HEK293 (cell line): ENCODE results near the gene WWOX.

Experiments
- CTCF ChIA-PET: fragments of 350-600 bp; formaldehyde crosslinking; extraction: SDS; loops from one replicate; lab custom pipeline; 2021; ENCODE audit warnings: antibody characterized with exemption; lab: Yijun Ruan, JAX
- POLR2A ChIA-PET: fragments of 300-600 bp; formaldehyde crosslinking; extraction: SDS; loops from one replicate; lab custom pipeline; 2020; ENCODE audit warnings: antibody characterized with exemption, inconsistent platforms; lab: Yijun Ruan, JAX
- H3K27ac ChIP-seq: fragments of 200-500 bp; sonication (Bioruptor generic); 2 replicates; pipeline ENCODE4 v1.5.1; 2014; ENCODE audit warnings: low read depth, low read length, control low read depth, inconsistent platforms; ENCODE audit errors: extremely low read depth
- H3K36me3 ChIP-seq, 2 experiments: fragments of 200-500 bp in 1 of 2; sonication (Bioruptor generic) in 1 of 2; 1 replicate in 1 of 2; 2 replicates in 1 of 2; pipeline ENCODE4 v1.5.1; 2014 to 2017; ENCODE audit warnings: inconsistent platforms in 2 of 2, low read length in 2 of 2; ENCODE audit not compliant: control insufficient read depth in 2 of 2, insufficient read depth in 1 of 2
- H3K4me1 ChIP-seq: fragments of 200-500 bp; sonication (Bioruptor generic); 2 replicates; pipeline ENCODE4 v1.5.1; 2014; ENCODE audit warnings: mild to moderate bottlenecking, low read length, inconsistent platforms; ENCODE audit not compliant: control insufficient read depth, insufficient read depth
- H3K4me3 ChIP-seq: 2 replicates; pipeline ENCODE4 v1.5.1; 2011; ENCODE audit warnings: low read depth, mild to moderate bottlenecking, control low read depth, low read length, moderate library complexity
- H3K9me3 ChIP-seq: fragments of 200-500 bp; sonication (Bioruptor generic); 2 replicates; pipeline ENCODE4 v1.5.1; 2014; ENCODE audit warnings: low read depth, low read length, inconsistent platforms; ENCODE audit not compliant: control insufficient read depth, insufficient read depth
- AEBP2 ChIP-seq: fragments of 450-650 bp; formaldehyde crosslinking; IDR thresholded peaks from 2 replicates; pipeline ENCODE4 v1.5.1; 2016; ENCODE audit warnings: missing biosample characterization, missing genetic modification characterization, borderline replicate concordance
- BCL11A ChIP-seq: fragments of 450-650 bp; formaldehyde crosslinking; IDR thresholded peaks from 2 replicates; pipeline ENCODE4 v1.5.1; 2016; ENCODE audit warnings: low read depth, missing biosample characterization, missing genetic modification characterization
- GLI4 ChIP-seq: fragments of 450-650 bp; formaldehyde crosslinking; IDR thresholded peaks from 2 replicates; pipeline ENCODE4 v1.5.1; 2016; ENCODE audit warnings: missing biosample characterization, missing genetic modification characterization
- GLIS1 ChIP-seq: fragments of 450-650 bp; formaldehyde crosslinking; IDR thresholded peaks from 2 replicates; pipeline ENCODE4 v1.5.1; 2016; ENCODE audit warnings: missing biosample characterization, missing genetic modification characterization
- OSR2 ChIP-seq: fragments of 450-650 bp; formaldehyde crosslinking; IDR thresholded peaks from 2 replicates; pipeline ENCODE4 v1.5.1; 2016; ENCODE audit warnings: missing biosample characterization, missing genetic modification characterization
- YY2 ChIP-seq: fragments of 450-650 bp; formaldehyde crosslinking; IDR thresholded peaks from 2 replicates; pipeline ENCODE4 v1.5.1; 2016; ENCODE audit warnings: missing biosample characterization, missing genetic modification characterization
- ZEB2 ChIP-seq: fragments of 450-650 bp; formaldehyde crosslinking; IDR thresholded peaks from 2 replicates; pipeline ENCODE4 v1.5.1; 2016; ENCODE audit warnings: missing biosample characterization, missing genetic modification characterization
- ZNF112 ChIP-seq: fragments of 450-650 bp; formaldehyde crosslinking; IDR thresholded peaks from 2 replicates; pipeline ENCODE4 v1.5.0; 2017; ENCODE audit warnings: missing biosample characterization, missing genetic modification characterization
- ZNF132 ChIP-seq: fragments of 450-650 bp; formaldehyde crosslinking; IDR thresholded peaks from 2 replicates; pipeline ENCODE4 v1.5.1; 2017; ENCODE audit warnings: missing biosample characterization, missing genetic modification characterization, borderline replicate concordance
- ZNF2 ChIP-seq: fragments of 450-650 bp; formaldehyde crosslinking; IDR thresholded peaks from 2 replicates; pipeline ENCODE4 v1.5.1; 2016; ENCODE audit warnings: missing biosample characterization, missing genetic modification characterization
- ZNF23 ChIP-seq: fragments of 450-650 bp; formaldehyde crosslinking; IDR thresholded peaks from 2 replicates; pipeline ENCODE4 v1.5.1; 2016; ENCODE audit warnings: missing biosample characterization, missing genetic modification characterization, borderline replicate concordance
- ZNF302 ChIP-seq: fragments of 450-650 bp; formaldehyde crosslinking; IDR thresholded peaks from 2 replicates; pipeline ENCODE4 v1.5.1; 2016; ENCODE audit warnings: missing biosample characterization, missing genetic modification characterization, low read depth
- ZNF501 ChIP-seq: fragments of 450-650 bp; formaldehyde crosslinking; IDR thresholded peaks from 2 replicates; pipeline ENCODE4 v1.5.1; 2016; ENCODE audit warnings: missing biosample characterization, missing genetic modification characterization
- ZNF514 ChIP-seq: fragments of 450-650 bp; formaldehyde crosslinking; IDR thresholded peaks from 2 replicates; pipeline ENCODE4 v1.5.1; 2016; ENCODE audit warnings: missing biosample characterization, missing genetic modification characterization
- ZNF555 ChIP-seq: fragments of 450-650 bp; formaldehyde crosslinking; conservative IDR thresholded peaks from 2 replicates; pipeline ENCODE4 v1.5.1; 2017; ENCODE audit warnings: missing biosample characterization, mild to moderate bottlenecking, missing genetic modification characterization, inconsistent platforms
- ZNF707 ChIP-seq: fragments of 450-650 bp; formaldehyde crosslinking; IDR thresholded peaks from 2 replicates; pipeline ENCODE4 v1.5.1; 2016; ENCODE audit warnings: missing biosample characterization, missing genetic modification characterization
- ZNF747 ChIP-seq: fragments of 450-650 bp; formaldehyde crosslinking; IDR thresholded peaks from 2 replicates; pipeline ENCODE4 v1.5.1; 2016; ENCODE audit warnings: missing biosample characterization, missing genetic modification characterization
- ZNF76 ChIP-seq: fragments of 450-650 bp; formaldehyde crosslinking; IDR thresholded peaks from 2 replicates; pipeline ENCODE4; 2016; ENCODE audit warnings: low read depth, missing biosample characterization, missing genetic modification characterization, borderline replicate concordance
- ZSCAN30 ChIP-seq: fragments of 450-650 bp; IDR thresholded peaks from 2 replicates; pipeline ENCODE4 v1.5.1; 2018; ENCODE audit warnings: missing biosample characterization, mild to moderate bottlenecking, missing genetic modification characterization, moderate library complexity
- ZSCAN4 ChIP-seq: fragments of 450-650 bp; formaldehyde crosslinking; IDR thresholded peaks from 2 replicates; pipeline ENCODE4 v1.5.1; 2017; ENCODE audit warnings: missing biosample characterization, missing genetic modification characterization
- TF ChIP-seq, protein P1 (sequence below): fragments of 450-650 bp; formaldehyde crosslinking; IDR thresholded peaks from 2 replicates; pipeline ENCODE4 v1.5.1; 2016; ENCODE audit warnings: missing biosample characterization, missing genetic modification characterization
- TF ChIP-seq, protein P2 (sequence below): fragments of 450-650 bp; IDR thresholded peaks from 2 replicates; pipeline ENCODE4 v1.5.1; 2018; ENCODE audit warnings: missing biosample characterization, mild to moderate bottlenecking, missing genetic modification characterization

WWOX gene

DNA sequence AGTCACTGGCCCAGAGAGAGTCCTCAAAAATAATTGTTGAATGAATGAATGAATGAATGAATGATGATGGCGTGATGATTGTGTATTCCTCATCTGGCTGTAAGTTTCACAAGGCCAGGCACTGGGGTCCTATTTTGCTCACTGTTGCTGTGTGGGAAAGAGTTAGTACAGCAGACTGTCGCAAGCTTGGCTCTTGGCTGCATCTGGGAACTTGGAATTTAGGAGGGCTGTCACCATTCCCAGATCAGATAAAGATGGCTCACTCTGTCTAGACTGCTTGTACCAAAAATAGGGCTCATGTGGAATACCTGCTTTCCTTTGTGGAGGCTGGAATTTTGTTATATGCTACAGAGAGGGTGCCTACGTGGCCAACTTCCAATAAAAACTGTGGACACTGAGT, 530.6 kb downstream of the WWOX start (continued):
- TF ChIP-seq, protein P1, sequence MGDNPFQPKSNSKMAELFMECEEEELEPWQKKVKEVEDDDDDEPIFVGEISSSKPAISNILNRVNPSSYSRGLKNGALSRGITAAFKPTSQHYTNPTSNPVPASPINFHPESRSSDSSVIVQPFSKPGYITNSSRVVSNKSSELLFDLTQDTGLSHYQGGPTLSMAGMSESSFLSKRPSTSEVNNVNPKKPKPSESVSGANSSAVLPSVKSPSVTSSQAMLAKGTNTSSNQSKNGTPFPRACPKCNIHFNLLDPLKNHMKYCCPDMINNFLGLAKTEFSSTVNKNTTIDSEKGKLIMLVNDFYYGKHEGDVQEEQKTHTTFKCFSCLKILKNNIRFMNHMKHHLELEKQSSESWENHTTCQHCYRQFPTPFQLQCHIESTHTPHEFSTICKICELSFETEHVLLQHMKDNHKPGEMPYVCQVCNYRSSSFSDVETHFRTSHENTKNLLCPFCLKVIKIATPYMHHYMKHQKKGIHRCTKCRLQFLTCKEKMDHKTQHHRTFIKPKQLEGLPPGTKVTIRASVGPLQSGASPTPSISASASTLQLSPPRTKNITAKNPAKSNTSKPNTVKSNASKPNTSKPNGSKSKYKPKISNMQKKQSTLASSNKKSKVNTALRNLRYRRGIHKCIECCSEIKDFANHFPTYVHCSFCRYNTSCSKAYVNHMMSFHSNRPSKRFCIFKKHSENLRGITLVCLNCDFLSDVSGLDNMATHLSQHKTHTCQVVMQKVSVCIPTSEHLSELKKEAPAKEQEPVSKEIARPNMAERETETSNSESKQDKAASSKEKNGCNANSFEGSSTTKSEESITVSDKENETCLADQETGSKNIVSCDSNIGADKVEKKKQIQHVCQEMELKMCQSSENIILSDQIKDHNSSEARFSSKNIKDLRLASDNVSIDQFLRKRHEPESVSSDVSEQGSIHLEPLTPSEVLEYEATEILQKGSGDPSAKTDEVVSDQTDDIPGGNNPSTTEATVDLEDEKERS (tag by site-specific recombination), result no peak
- TF ChIP-seq GLI4 (tag by site-specific recombination), result no peak
- no peak for TF ChIP-seq GLIS1 (tag by site-specific recombination)

GRCh38 chr16:78633551-78633950, 534.1 kb downstream of the WWOX start:
- CTCF ChIA-PET, result interaction anchor here (0.7 kb wide), 1 partner anchor 172 kb away, joined by 3 read pairs; no protein-coding TSS in a partner anchor
- no peak overlapping the region for H3K4me3 ChIP-seq
- POLR2A ChIA-PET, result no interaction called here
- H3K36me3 ChIP-seq, result no peaks in the 10 kb centered on the region
- no peaks in the 10 kb centered on the region for H3K4me1 ChIP-seq
- no peaks in the 10 kb centered on the region for H3K9me3 ChIP-seq
- H3K27ac ChIP-seq, result no peak overlapping the region
- TF ChIP-seq ZNF76 (no peak), ZNF132 (tag by site-specific recombination) (no peak), ZNF514 (no peak), AEBP2 (no peak), ZNF747 (tag by site-specific recombination) (no peak)
- TF ChIP-seq, protein P2, sequence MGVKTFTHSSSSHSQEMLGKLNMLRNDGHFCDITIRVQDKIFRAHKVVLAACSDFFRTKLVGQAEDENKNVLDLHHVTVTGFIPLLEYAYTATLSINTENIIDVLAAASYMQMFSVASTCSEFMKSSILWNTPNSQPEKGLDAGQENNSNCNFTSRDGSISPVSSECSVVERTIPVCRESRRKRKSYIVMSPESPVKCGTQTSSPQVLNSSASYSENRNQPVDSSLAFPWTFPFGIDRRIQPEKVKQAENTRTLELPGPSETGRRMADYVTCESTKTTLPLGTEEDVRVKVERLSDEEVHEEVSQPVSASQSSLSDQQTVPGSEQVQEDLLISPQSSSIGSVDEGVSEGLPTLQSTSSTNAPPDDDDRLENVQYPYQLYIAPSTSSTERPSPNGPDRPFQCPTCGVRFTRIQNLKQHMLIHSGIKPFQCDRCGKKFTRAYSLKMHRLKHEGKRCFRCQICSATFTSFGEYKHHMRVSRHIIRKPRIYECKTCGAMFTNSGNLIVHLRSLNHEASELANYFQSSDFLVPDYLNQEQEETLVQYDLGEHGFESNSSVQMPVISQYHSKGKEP, result no peak

DNA sequence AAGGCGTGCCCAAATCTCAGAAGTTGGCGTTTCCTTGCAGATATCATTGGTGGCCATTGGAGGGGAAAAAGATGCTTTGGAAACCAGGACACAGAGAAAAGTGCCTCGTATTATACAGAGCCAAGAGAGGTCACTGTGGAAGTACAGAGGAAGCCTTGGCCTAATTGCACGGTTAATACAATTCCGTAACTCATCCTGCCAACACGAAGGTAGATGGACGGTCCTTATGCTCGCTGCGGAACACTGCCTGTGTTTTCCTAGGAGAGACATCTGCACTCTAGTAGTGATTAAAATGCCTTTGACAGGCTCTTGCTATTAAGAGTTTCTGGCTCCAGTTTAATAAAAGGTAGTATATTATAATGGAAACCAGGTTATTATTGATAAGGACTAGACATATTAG, 536.4 kb downstream of the WWOX start:
- no peak overlapping the region for H3K4me3 ChIP-seq
- no peaks in the 10 kb centered on the region for H3K4me1 ChIP-seq
- CTCF ChIA-PET, result interaction anchor here (0.6 to 0.7 kb wide), 2 partner anchors 138 to 301 kb away, joined by 3 read pairs; no protein-coding TSS in a partner anchor
- TF ChIP-seq BCL11A (tag by site-specific recombination) (no peak), ZSCAN4 (tag by site-specific recombination) (no peak), ZNF302 (tag by site-specific recombination) (no peak), ZNF23 (tag by site-specific recombination) (no peak), ZNF501 (tag by site-specific recombination) (no peak), ZNF555 (no peak), ZSCAN30 (tag by site-specific recombination) (no peak), ZNF707 (tag by site-specific recombination) (no peak), YY2 (tag by site-specific recombination) (no peak), ZEB2 (tag by site-specific recombination) (no peak), ZNF2 (tag by site-specific recombination) (no peak), GLIS1 (tag by site-specific recombination) (no peak), ZNF112 (tag by site-specific recombination) (no peak), OSR2 (tag by site-specific recombination) (no peak)
- TF ChIP-seq, all 188 proteins: peak for 0
- H3K9me3 ChIP-seq, result no peaks in the 10 kb centered on the region
- POLR2A ChIA-PET, result no interaction called here
- no peak overlapping the region for H3K27ac ChIP-seq
- H3K36me3 ChIP-seq, result no peaks in the 10 kb centered on the region
